GM12878 (cell line): ENCODE data around the gene BCAS3. TPM values are rescaled to one million over a fixed set of nuclear protein-coding genes. Genes with fewer than 3 reads are reported as not detected.

Experiments used
- ATAC-seq: fragments of 200-7000 bp; cut with Tn5 transposase; 3 replicates; pipeline ENCODE4 v1.9.1; 2020; ENCODE audit warnings: mild to moderate bottlenecking, moderate library complexity
- BruUV-seq: library from RNA; stranded (reverse); fragments of 400-500 nt; replicated peaks from 2 replicates; lab custom pipeline; 2021; lab: Mats Ljungman, UMichigan
- CTCF ChIA-PET: fragments of 300-600 bp; sonication (Branson Sonifier 250); formaldehyde crosslinking; extraction: SDS; loops from one replicate; lab custom pipeline; 2021; ENCODE audit warnings: inconsistent platforms; lab: Yijun Ruan, JAX
- POLR2A ChIA-PET: fragments of 350-600 bp; formaldehyde crosslinking; extraction: SDS; loops from one replicate; lab custom pipeline; 2021; ENCODE audit warnings: inconsistent platforms; lab: Charles Lee
- RAD21 ChIA-PET: fragments of 300-600 bp; sonication (Branson Sonifier 250); formaldehyde crosslinking; loops from one replicate; lab custom pipeline; 2023; ENCODE audit warnings: antibody characterized with exemption; ENCODE audit not compliant: unreplicated experiment; lab: Charles Lee
- SMC1A ChIA-PET: fragments of 300-600 bp; sonication (Branson Sonifier 250); formaldehyde crosslinking; loops from one replicate; lab custom pipeline; 2023; ENCODE audit not compliant: unreplicated experiment, uncharacterized antibody; lab: Charles Lee
- DNase-seq: peaks from one replicate; pipeline ENCODE4 v3.0.0-alpha.2; 2011; ENCODE audit warnings: low read depth, low spot score
- FAIRE-seq: peaks from 3 replicates; lab custom pipeline; 2011; peaks lifted over from hg19 to GRCh38; lab: Jason Lieb, UNC
- H2AFZ ChIP-seq: 2 replicates; pipeline ENCODE4 v1.6.0; 2011; ENCODE audit warnings: low read depth, low read length, control low read depth; ENCODE audit not compliant: control insufficient read depth
- H3K27ac ChIP-seq: 2 replicates; pipeline ENCODE4 v1.5.1; 2011; ENCODE audit warnings: control low read depth; ENCODE audit not compliant: control insufficient read depth, insufficient read depth
- H3K27me3 ChIP-seq, 2 experiments: replicated peaks in 1 of 2; 2 replicates each; pipeline versions ENCODE4 v1.6.0 to v1.6.1; 2011; ENCODE audit warnings: low read length in 1 of 2; ENCODE audit not compliant: control insufficient read depth in 2 of 2, insufficient read depth in 2 of 2
- H3K36me3 ChIP-seq, 2 experiments: 2 replicates each; pipeline ENCODE4 v1.5.1; 2011; ENCODE audit warnings: low read length in 1 of 2; ENCODE audit not compliant: control insufficient read depth in 2 of 2, insufficient read depth in 2 of 2
- H3K4me1 ChIP-seq: 2 replicates; pipeline ENCODE4 v1.6.1; 2011; ENCODE audit warnings: mild to moderate bottlenecking, low read length, moderate library complexity, mixed read lengths; ENCODE audit not compliant: control insufficient read depth, insufficient read depth
- H3K4me2 ChIP-seq: 2 replicates; pipeline ENCODE4 v1.6.0; 2011; ENCODE audit warnings: control low read depth; ENCODE audit not compliant: control insufficient read depth, insufficient read depth
- H3K4me3 ChIP-seq: fragments of 200-600 bp; sonication (generic); 2 replicates; pipeline ENCODE4 v1.5.1; 2016
- H3K79me2 ChIP-seq: 2 replicates; pipeline ENCODE4 v1.6.0; 2011; ENCODE audit warnings: low read length; ENCODE audit not compliant: control insufficient read depth, insufficient read depth
- H3K9ac ChIP-seq: 2 replicates; pipeline ENCODE4 v1.8.0; 2011; ENCODE audit warnings: low read length, control low read depth, mixed read lengths; ENCODE audit not compliant: control insufficient read depth, insufficient read depth
- H3K9me3 ChIP-seq: replicated peaks from 3 replicates; pipeline ENCODE4 v1.5.1; 2011; ENCODE audit warnings: mild to moderate bottlenecking, low read length; ENCODE audit not compliant: control insufficient read depth, insufficient read depth
- H4K20me1 ChIP-seq: 2 replicates; pipeline ENCODE4 v1.6.0; 2011; ENCODE audit not compliant: control insufficient read depth, insufficient read depth
- ATF7 ChIP-seq: fragments of 450-650 bp; IDR thresholded peaks from 2 replicates; pipeline ENCODE4 v1.6.1; 2016; ENCODE audit warnings: low read depth, mild to moderate bottlenecking
- CEBPB ChIP-seq, 2 experiments: fragments of 150-350 bp in 1 of 2; IDR thresholded peaks; 2 replicates each; pipeline ENCODE4 v1.6.1; 2012 to 2014; ENCODE audit warnings: low read depth in 2 of 2, low read length in 2 of 2, borderline replicate concordance in 1 of 2, inconsistent platforms in 1 of 2
- CEBPZ ChIP-seq: fragments of 150-350 bp; IDR thresholded peaks from 2 replicates; pipeline ENCODE4 v1.6.1; 2016; ENCODE audit warnings: low read depth, low read length
- E4F1 ChIP-seq: fragments of 450-650 bp; IDR thresholded peaks from 2 replicates; pipeline ENCODE4 v1.6.1; 2018; ENCODE audit warnings: borderline replicate concordance, mild to moderate bottlenecking; ENCODE audit not compliant: partially characterized antibody
- EED ChIP-seq: sonication (generic); IDR thresholded peaks from 2 replicates; pipeline ENCODE4 v1.6.1; 2016; ENCODE audit warnings: antibody characterized with exemption, low read depth
- IKZF1 ChIP-seq: fragments of 450-650 bp; conservative IDR thresholded peaks from 2 replicates; pipeline ENCODE4 v1.6.1; 2017; ENCODE audit warnings: antibody characterized with exemption, mild to moderate bottlenecking
- NFIC ChIP-seq: IDR thresholded peaks from 2 replicates; pipeline ENCODE4 v1.6.1; 2012; ENCODE audit warnings: low read depth, mild to moderate bottlenecking, inconsistent platforms, low read length, moderate library complexity
- NR2F1 ChIP-seq: fragments of 450-650 bp; conservative IDR thresholded peaks from 2 replicates; pipeline ENCODE4 v1.6.1; 2017; ENCODE audit warnings: mild to moderate bottlenecking
- PAX5 ChIP-seq: IDR thresholded peaks from 2 replicates; pipeline ENCODE4 v1.6.1; 2011; ENCODE audit warnings: low read depth, low read length, borderline replicate concordance
- POU2F2 ChIP-seq: IDR thresholded peaks from 3 replicates; pipeline ENCODE4 v1.6.1; 2011; ENCODE audit warnings: low read depth, mild to moderate bottlenecking, low read length, borderline replicate concordance
- RELB ChIP-seq: fragments of 450-650 bp; IDR thresholded peaks from 2 replicates; pipeline ENCODE4 v1.6.1; 2017; ENCODE audit warnings: low read depth, mild to moderate bottlenecking, moderate library complexity
- SMAD5 ChIP-seq: IDR thresholded peaks from 2 replicates; pipeline ENCODE4 v1.6.1; 2016; ENCODE audit warnings: antibody characterized with exemption, low read depth
- ZNF592 ChIP-seq: fragments of 450-650 bp; IDR thresholded peaks from 2 replicates; pipeline ENCODE4 v1.6.1; 2017; ENCODE audit warnings: mild to moderate bottlenecking, moderate library complexity
- WGBS: methylation state at CpG from one replicate; pipeline ENCODE4 v1.1.6; 2016; ENCODE audit warnings: low lambda C conversion rate; ENCODE audit not compliant: insufficient replicate concordance, insufficient coverage; ENCODE audit errors: missing lambda C conversion rate; 5-methylcytosine and 5-hydroxymethylcytosine counted together
- in situ Hi-C: fragments of 300-500 bp; cut with MboI; formaldehyde crosslinking; loops from 9 replicates; pipeline ENCODE4 v1.14.3; 2018; ENCODE audit warnings: mixed read lengths
- intact Hi-C: fragments of 100-400 bp; cut with micrococcal nuclease; formaldehyde crosslinking; loops from one replicate; pipeline ENCODE4 v1.14.2; 2022; ENCODE audit not compliant: unreplicated experiment
- polyA plus RNA-seq, 11 experiments: library from polyadenylated mRNA; depleted of rRNA in 4 of 11; unstranded in 6 of 11; stranded (reverse) in 5 of 11; fragments of >200 nt; fragmentation: Nextera tagmentation in 4 of 11; fragmentation: Illumina TruSeq in 1 of 11; extraction: Ambion mirVana in 4 of 11; extraction: Trizol in 1 of 11; gene quantifications; 1 replicate in 1 of 11; 2 replicates in 10 of 11; pipeline versions ENCODE4 v1.2.1 to v1.2.3, GENCODE V29; 2011 to 2016; ENCODE audit warnings: inconsistent platforms in 2 of 11, missing spikeins in 2 of 11, low read depth in 1 of 11
- total RNA-seq, 4 experiments: library from RNA; depleted of rRNA in 3 of 4; stranded (reverse); fragments of >200 nt in 3 of 4; fragmentation: Illumina TruSeq in 1 of 4; extraction: Trizol in 1 of 4; gene quantifications; 2 replicates each; pipeline versions ENCODE4 v1.2.1 to v1.2.3, GENCODE V29; 2013 to 2021

BCAS3 gene
- total and polyA plus RNA-seq, 10 of the 15 experiments (the other 5 are each of a cell fraction or from before 2014, with no cell fraction given): 2.1 to 11.0 (median 6.6) TPM

- Histone ChIP-seq H4K20me1 (no peaks in the 10 kb centered on the region), H3K4me1 (no peaks in the 10 kb centered on the region), H3K4me2 (no peak overlapping the region), H3K79me2 (no peaks in the 10 kb centered on the region), H3K27me3 (no peaks in the 10 kb centered on the region), H3K27ac (no peak overlapping the region), H3K36me3 (no peaks in the 10 kb centered on the region), H3K9ac (no peak overlapping the region), H2AFZ (no peak overlapping the region), H3K9me3 (no peaks in the 10 kb centered on the region), H3K4me3 (no peak overlapping the region)
- RAD21 ChIA-PET: no interaction called here
- SMC1A ChIA-PET: no interaction called here
- FAIRE-seq: no peak
- intact Hi-C loops (no loop called here), in situ Hi-C loops (no loop called here)
- WGBS: 6% methylated on average over 2 of the region's 2 CpGs
- peak; percentile 85 for ATAC-seq
- CTCF ChIA-PET: no interaction called here
- POLR2A ChIA-PET: no interaction called here
- no peak for DNase-seq
- no TSS peak for BruUV-seq
- TF ChIP-seq CEBPB (IDR thresholded peaks at IDR 0.05; ENCODE audit: borderline replicate concordance in 1 of 2, low read depth in 2 of 2, low read length in 2 of 2) (no peak), POU2F2 (no peak), IKZF1 (peak; percentile 32; the same call in 1 of the 2 replicates), ZNF592 (no peak), NFIC (peak; percentile 39; the same call in 1 of the 2 replicates), NR2F1 (peak; percentile 56), EED (peak; percentile 45; the same call in 1 of the 2 replicates), PAX5 (no peak), CEBPZ (no peak), SMAD5 (no peak), RELB (no peak), ATF7 (no peak), E4F1 (no peak)
Measured at GRCh38 chr17:61168506-61168905, 490.9 kb downstream of the BCAS3 start.
